ENCODE results near the gene SERPINB5.

- TF ChIP-seq POLR2A (IDR thresholded peaks at IDR 0.05) (no peak), CTCF (IDR thresholded peaks at IDR 0.05) (no peak)
Measured at GRCh38 chr18:63467699-63468098, 9.1 kb upstream of the SERPINB5 start.

Measured in breast epithelium (tissue), 3 donors.